HEK293 (cell line): ENCODE measurements around the gene PAX7.

ENCODE experiments used
- ZNF175 ChIP-seq: fragments of 450-650 bp; formaldehyde crosslinking; IDR thresholded peaks from 2 replicates; pipeline ENCODE4 v1.5.1; 2016; ENCODE audit warnings: missing biosample characterization, missing genetic modification characterization
- TF ChIP-seq, protein P1 (sequence below): fragments of 450-650 bp; formaldehyde crosslinking; IDR thresholded peaks from 2 replicates; pipeline ENCODE4 v1.5.1; 2016; ENCODE audit warnings: missing biosample characterization, missing genetic modification characterization

- TF ChIP-seq ZNF175 (tag by site-specific recombination): no peak
- TF ChIP-seq, protein P1, sequence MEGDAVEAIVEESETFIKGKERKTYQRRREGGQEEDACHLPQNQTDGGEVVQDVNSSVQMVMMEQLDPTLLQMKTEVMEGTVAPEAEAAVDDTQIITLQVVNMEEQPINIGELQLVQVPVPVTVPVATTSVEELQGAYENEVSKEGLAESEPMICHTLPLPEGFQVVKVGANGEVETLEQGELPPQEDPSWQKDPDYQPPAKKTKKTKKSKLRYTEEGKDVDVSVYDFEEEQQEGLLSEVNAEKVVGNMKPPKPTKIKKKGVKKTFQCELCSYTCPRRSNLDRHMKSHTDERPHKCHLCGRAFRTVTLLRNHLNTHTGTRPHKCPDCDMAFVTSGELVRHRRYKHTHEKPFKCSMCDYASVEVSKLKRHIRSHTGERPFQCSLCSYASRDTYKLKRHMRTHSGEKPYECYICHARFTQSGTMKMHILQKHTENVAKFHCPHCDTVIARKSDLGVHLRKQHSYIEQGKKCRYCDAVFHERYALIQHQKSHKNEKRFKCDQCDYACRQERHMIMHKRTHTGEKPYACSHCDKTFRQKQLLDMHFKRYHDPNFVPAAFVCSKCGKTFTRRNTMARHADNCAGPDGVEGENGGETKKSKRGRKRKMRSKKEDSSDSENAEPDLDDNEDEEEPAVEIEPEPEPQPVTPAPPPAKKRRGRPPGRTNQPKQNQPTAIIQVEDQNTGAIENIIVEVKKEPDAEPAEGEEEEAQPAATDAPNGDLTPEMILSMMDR (tag by site-specific recombination): no peak
These were observed 22.1 kb upstream of the PAX7 start for GRCh38 chr1:18608534-18608933.
